IPS DF 6.9 (cell line): Measurements from ENCODE around the gene COLGALT1.

ENCODE experiments used
- DNase-seq: peaks from one replicate; pipeline ENCODE4 v3.0.0-alpha.2; 2013; ENCODE audit warnings: low read depth, low spot score
- H3K27ac ChIP-seq: one replicate; pipeline ENCODE4 v1.5.1; 2013; ENCODE audit warnings: low read length, control low read depth
- H3K27me3 ChIP-seq: 2 replicates; pipeline ENCODE4 v1.6.1; 2013; ENCODE audit warnings: mild to moderate bottlenecking, low read length; ENCODE audit not compliant: control insufficient read depth, insufficient read depth
- H3K36me3 ChIP-seq: 2 replicates; pipeline ENCODE4 v1.6.1; 2013; ENCODE audit warnings: low read length; ENCODE audit not compliant: control insufficient read depth, insufficient read depth
- H3K4me1 ChIP-seq: 2 replicates; pipeline ENCODE4 v1.6.1; 2013; ENCODE audit warnings: low read length; ENCODE audit not compliant: control insufficient read depth, insufficient read depth
- H3K4me3 ChIP-seq: 2 replicates; pipeline ENCODE4 v1.5.1; 2013; ENCODE audit warnings: mild to moderate bottlenecking, low read length
- H3K9me3 ChIP-seq: 2 replicates; pipeline ENCODE4 v1.6.1; 2013; ENCODE audit warnings: low read length, inconsistent platforms; ENCODE audit not compliant: control insufficient read depth, insufficient read depth
- WGBS: extraction: QIAGEN DNeasy Blood & Tissue Kit; methylation state at CpG from one replicate; pipeline ENCODE4 v1.1.7; 2013; ENCODE audit warnings: mixed read lengths, missing lambda C conversion rate; ENCODE audit not compliant: insufficient read length, insufficient coverage; 5-methylcytosine and 5-hydroxymethylcytosine counted together

COLGALT1 gene

GRCh38 chr19:17620696-17621095 is 65.2 kb downstream of the COLGALT1 start:
- DNase-seq, result no peak
- Histone ChIP-seq H3K27me3 (no peaks in the 10 kb centered on the region), H3K4me1 (no peaks in the 10 kb centered on the region)

GRCh38 chr19:17623224-17623935 is 67.9 kb downstream of the COLGALT1 start:
- no peaks in the 10 kb centered on the region for H3K27me3 ChIP-seq
- no peak overlapping the region for H3K27ac ChIP-seq
- no CpG with 5 or more reads among the region's 31 CpGs for WGBS
- H3K4me3 ChIP-seq, result no peak overlapping the region
- no peaks in the 10 kb centered on the region for H3K9me3 ChIP-seq
- no peaks in the 10 kb centered on the region for H3K4me1 ChIP-seq
- no peak for DNase-seq
- H3K36me3 ChIP-seq, result no peaks in the 10 kb centered on the region

More at GRCh38 chr19:17620696-17621095, 65.2 kb downstream of the COLGALT1 start:
- WGBS, result no CpG with 5 or more reads among the region's 1 CpG
- Histone ChIP-seq H3K9me3 (no peaks in the 10 kb centered on the region), H3K4me3 (no peak overlapping the region), H3K27ac (no peak overlapping the region), H3K36me3 (no peaks in the 10 kb centered on the region)

DNA sequence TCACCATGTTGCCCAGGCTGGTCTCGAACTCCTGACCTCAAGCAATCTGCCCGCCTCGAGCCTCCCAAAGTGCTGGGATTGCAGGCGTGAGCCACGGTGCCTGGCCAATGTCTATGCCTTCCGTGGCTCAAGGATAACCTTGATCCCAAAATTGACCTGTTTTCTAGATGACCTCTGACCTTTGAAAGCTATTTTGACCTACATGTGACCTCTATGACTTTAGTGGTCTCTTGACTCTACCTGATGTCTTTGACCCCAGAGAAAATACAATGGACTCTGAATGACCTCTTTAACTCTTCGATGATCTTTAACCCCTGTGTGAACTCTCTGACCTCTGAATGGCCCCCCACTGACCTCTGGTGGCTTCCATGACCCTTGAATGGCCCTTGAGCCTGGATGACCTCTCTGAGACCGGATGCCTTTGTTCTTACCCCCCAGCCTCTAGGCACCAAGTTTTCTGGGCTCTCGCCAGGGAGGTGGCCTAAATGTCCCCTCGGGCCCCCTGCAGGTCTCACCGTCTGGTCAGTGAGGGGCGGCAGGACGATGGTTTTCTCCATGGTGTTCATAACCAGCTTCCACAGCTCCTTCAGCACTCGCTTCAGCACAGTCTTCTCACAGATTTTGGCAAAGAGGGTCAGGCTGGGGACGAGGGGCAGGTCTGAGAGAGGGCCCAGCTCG is 69.0 kb downstream of the COLGALT1 start:
- WGBS, result no CpG with 5 or more reads among the region's 16 CpGs
- H3K27me3 ChIP-seq, result no peaks in the 10 kb centered on the region
- no peak overlapping the region for H3K27ac ChIP-seq
- H3K4me1 ChIP-seq, result no peaks in the 10 kb centered on the region
- no peaks in the 10 kb centered on the region for H3K36me3 ChIP-seq
- H3K4me3 ChIP-seq, result no peak overlapping the region
- no peaks in the 10 kb centered on the region for H3K9me3 ChIP-seq
- DNase-seq, result no peak

DNA sequence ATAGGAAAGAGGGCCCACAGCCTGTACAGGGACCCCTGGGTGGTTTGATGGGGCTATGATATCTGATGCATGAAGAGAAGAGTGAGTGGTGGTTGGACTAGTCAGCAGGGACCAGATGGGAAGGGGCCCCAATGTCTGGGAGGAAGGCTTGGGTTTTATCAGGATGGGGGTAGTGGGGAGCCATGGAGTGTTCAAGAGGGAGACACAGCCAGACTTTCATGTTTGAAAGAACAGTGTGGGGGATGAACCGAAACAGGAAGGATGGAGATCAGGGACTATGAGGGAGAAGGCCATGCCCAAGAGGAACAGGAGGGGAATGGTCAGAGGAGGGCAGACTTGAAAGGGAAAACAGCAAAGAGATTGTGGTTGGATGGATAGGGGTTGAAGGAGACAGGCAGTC is 69.6 kb downstream of the COLGALT1 start:
- Histone ChIP-seq H3K27ac (no peak overlapping the region), H3K4me3 (no peak overlapping the region), H3K4me1 (no peaks in the 10 kb centered on the region), H3K36me3 (no peaks in the 10 kb centered on the region), H3K27me3 (no peaks in the 10 kb centered on the region), H3K9me3 (no peaks in the 10 kb centered on the region)
- no peak for DNase-seq
- WGBS, result no CpG with 5 or more reads among the region's 1 CpG

- H3K9me3 ChIP-seq, result no peaks in the 10 kb centered on the region
- 100% methylated on average over 2 of the region's 2 CpGs for WGBS
- H3K4me3 ChIP-seq, result no peak overlapping the region
- no peaks in the 10 kb centered on the region for H3K36me3 ChIP-seq
- no peaks in the 10 kb centered on the region for H3K27me3 ChIP-seq
- no peak for DNase-seq
- no peak overlapping the region for H3K27ac ChIP-seq
- no peaks in the 10 kb centered on the region for H3K4me1 ChIP-seq
These were observed 70.5 kb downstream of the COLGALT1 start for GRCh38 chr19:17625980-17626379.

DNA sequence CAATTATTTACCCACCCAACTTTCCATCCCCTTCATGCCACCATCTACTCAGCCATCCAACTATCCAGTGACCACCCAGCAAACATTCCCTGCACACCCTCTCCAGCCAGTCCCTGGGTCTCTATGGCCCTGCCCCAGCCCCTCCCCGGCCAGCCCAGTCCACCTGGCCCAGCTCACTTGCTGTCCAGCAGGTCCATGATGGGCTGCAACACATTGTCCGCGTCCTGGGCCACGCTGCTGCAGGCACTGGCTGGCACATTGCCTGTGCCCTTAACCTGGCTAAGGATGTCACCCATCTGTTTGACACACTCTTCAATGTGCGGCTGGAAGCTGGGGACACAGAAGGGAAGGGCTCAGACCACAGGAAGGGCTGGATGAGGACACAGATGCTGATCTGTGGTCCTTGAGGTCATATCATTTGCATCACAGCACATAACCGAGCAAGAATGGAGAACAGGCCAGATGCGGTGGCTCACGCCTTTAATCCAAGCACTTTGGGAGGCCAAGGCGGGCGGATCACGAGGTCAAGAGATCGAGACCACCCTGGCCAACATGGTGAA is 71.1 kb downstream of the COLGALT1 start:
- H3K9me3 ChIP-seq, result no peaks in the 10 kb centered on the region
- no peaks in the 10 kb centered on the region for H3K36me3 ChIP-seq
- no peaks in the 10 kb centered on the region for H3K27me3 ChIP-seq
- H3K4me3 ChIP-seq, result no peak overlapping the region
- no CpG with 5 or more reads among the region's 12 CpGs for WGBS
- H3K4me1 ChIP-seq, result no peaks in the 10 kb centered on the region
- H3K27ac ChIP-seq, result no peak overlapping the region
- no peak for DNase-seq

GRCh38 chr19:17627161-17627560 is 71.7 kb downstream of the COLGALT1 start:
- WGBS, result no CpG with 5 or more reads among the region's 3 CpGs
- H3K36me3 ChIP-seq, result no peaks in the 10 kb centered on the region
- H3K27ac ChIP-seq, result no peak overlapping the region

DNA sequence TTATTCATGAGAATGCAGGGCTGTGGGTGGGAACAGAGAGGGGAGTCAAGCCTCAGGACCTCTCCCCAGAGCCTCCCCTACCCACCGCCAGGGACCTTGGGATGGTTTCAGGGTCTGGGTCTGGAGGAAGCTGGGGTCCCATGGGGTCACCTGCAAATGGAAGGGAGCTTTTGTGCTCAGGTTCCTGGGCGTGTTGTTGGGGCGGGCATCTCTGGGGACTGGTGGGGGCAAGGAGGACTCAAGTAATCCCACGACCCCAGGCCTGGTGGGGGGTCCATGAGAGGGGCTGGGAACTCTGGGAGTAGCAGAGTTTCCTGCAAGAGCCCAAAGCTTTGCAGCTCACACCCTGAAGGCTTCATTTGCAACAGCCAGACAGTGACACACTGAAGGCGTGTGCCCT is 72.5 kb downstream of the COLGALT1 start:
- no peak for DNase-seq

More at GRCh38 chr19:17627161-17627560, 71.7 kb downstream of the COLGALT1 start:
- no peak for DNase-seq
- Histone ChIP-seq H3K4me3 (no peak overlapping the region), H3K9me3 (no peaks in the 10 kb centered on the region), H3K4me1 (no peaks in the 10 kb centered on the region), H3K27me3 (no peaks in the 10 kb centered on the region)

GRCh38 chr19:17629760-17630159 is 74.3 kb downstream of the COLGALT1 start:
- Histone ChIP-seq H3K27ac (no peak overlapping the region), H3K36me3 (peaks cover 5% of the 10 kb centered on the region; the same call in 1 of the 2 replicates), H3K9me3 (no peaks in the 10 kb centered on the region), H3K4me1 (no peaks in the 10 kb centered on the region), H3K27me3 (no peaks in the 10 kb centered on the region), H3K4me3 (no peak overlapping the region)
- DNase-seq, result no peak
- 100% methylated on average over 1 of the region's 2 CpGs for WGBS

More for the DNA sequence above, 72.5 kb downstream of the COLGALT1 start:
- Histone ChIP-seq H3K4me3 (no peak overlapping the region), H3K9me3 (no peaks in the 10 kb centered on the region), H3K27ac (no peak overlapping the region), H3K36me3 (peaks cover 5% of the 10 kb centered on the region; the same call in 1 of the 2 replicates), H3K27me3 (no peaks in the 10 kb centered on the region), H3K4me1 (no peaks in the 10 kb centered on the region)
- WGBS, result no CpG with 5 or more reads among the region's 5 CpGs

- WGBS, result no CpG with 5 or more reads among the region's 9 CpGs
- Histone ChIP-seq H3K36me3 (peaks cover 7% of the 10 kb centered on the region; the same call in 1 of the 2 replicates), H3K4me3 (no peak overlapping the region), H3K9me3 (no peaks in the 10 kb centered on the region), H3K27ac (no peak overlapping the region), H3K27me3 (no peaks in the 10 kb centered on the region), H3K4me1 (no peaks in the 10 kb centered on the region)
- no peak for DNase-seq
These were observed 77.1 kb downstream of the COLGALT1 start for GRCh38 chr19:17632577-17632976.
